ENCODE results near the gene AQP11.
"Not testable (repeated sequence)": the region's sequence is repeated elsewhere in the genome, so short reads cannot be mapped to it uniquely, and the experiment has no call there.

Gene AQP11

GRCh38 chr11:77560605-77561004, 29.1 kb upstream of the AQP11 start:
- Histone ChIP-seq H3K36me3 (ENCODE audit: control insufficient read depth, insufficient read depth, low read length) (no peaks in the 10 kb centered on the region), H3K4me2 (ENCODE audit: low read length) (no peak overlapping the region), H3K4me3 (ENCODE audit: low read depth, low read length) (no peak overlapping the region), H3K4me1 (no peaks in the 10 kb centered on the region), H3K9ac (no peak overlapping the region), H3K9me3 (ENCODE audit: control insufficient read depth, low read length) (no peaks in the 10 kb centered on the region), H3K79me2 (no peaks in the 10 kb centered on the region), H2AFZ (no peak overlapping the region), H3K27ac (no peak overlapping the region), H3K27me3 (ENCODE audit: control insufficient read depth, insufficient read depth, low read length) (no peaks in the 10 kb centered on the region)
- no peak for TF ChIP-seq CTCF (IDR thresholded peaks at IDR 0.05)

- Histone ChIP-seq H3K4me3 (ENCODE audit: low read depth, low read length) (no peak overlapping the region), H3K4me1 (no peaks in the 10 kb centered on the region), H3K27ac (no peak overlapping the region), H3K9me3 (ENCODE audit: control insufficient read depth, low read length) (no peaks in the 10 kb centered on the region), H3K79me2 (no peaks in the 10 kb centered on the region), H3K36me3 (ENCODE audit: control insufficient read depth, insufficient read depth, low read length) (no peaks in the 10 kb centered on the region), H3K4me2 (ENCODE audit: low read length) (no peak overlapping the region), H2AFZ (no peak overlapping the region), H3K9ac (no peak overlapping the region), H3K27me3 (ENCODE audit: control insufficient read depth, insufficient read depth, low read length) (no peaks in the 10 kb centered on the region)
- no peak for TF ChIP-seq CTCF (IDR thresholded peaks at IDR 0.05)
These were observed 28.5 kb upstream of the AQP11 start for GRCh38 chr11:77561257-77561656.

- H3K36me3 ChIP-seq (ENCODE audit: control insufficient read depth, insufficient read depth, low read length): no peaks in the 10 kb centered on the region
- no peaks in the 10 kb centered on the region for H3K9me3 ChIP-seq (ENCODE audit: control insufficient read depth, low read length)
- H3K4me1 ChIP-seq: no peaks in the 10 kb centered on the region
- no peak overlapping the region for H3K4me2 ChIP-seq (ENCODE audit: low read length)
- no peak overlapping the region for H2AFZ ChIP-seq
- H3K4me3 ChIP-seq (ENCODE audit: low read depth, low read length): no peak overlapping the region
- H3K9ac ChIP-seq: no peak overlapping the region
- no peak overlapping the region for H3K27ac ChIP-seq
- H3K27me3 ChIP-seq (ENCODE audit: control insufficient read depth, insufficient read depth, low read length): no peaks in the 10 kb centered on the region
- no peak for TF ChIP-seq CTCF (IDR thresholded peaks at IDR 0.05)
- no peaks in the 10 kb centered on the region for H3K79me2 ChIP-seq
These were observed 21.4 kb upstream of the AQP11 start for GRCh38 chr11:77568306-77568705.

- H3K9me3 ChIP-seq (ENCODE audit: control insufficient read depth, low read length): no peaks in the 10 kb centered on the region
- no peak overlapping the region for H3K9ac ChIP-seq
- no peaks in the 10 kb centered on the region for H3K79me2 ChIP-seq
- H3K27ac ChIP-seq: no peak overlapping the region
- no peaks in the 10 kb centered on the region for H3K4me1 ChIP-seq
- H2AFZ ChIP-seq: no peak overlapping the region
- no peak overlapping the region for H3K4me2 ChIP-seq (ENCODE audit: low read length)
- H3K4me3 ChIP-seq (ENCODE audit: low read depth, low read length): no peak overlapping the region
- no peaks in the 10 kb centered on the region for H3K27me3 ChIP-seq (ENCODE audit: control insufficient read depth, insufficient read depth, low read length)
- H3K36me3 ChIP-seq (ENCODE audit: control insufficient read depth, insufficient read depth, low read length): no peaks in the 10 kb centered on the region
- no peak for TF ChIP-seq CTCF (IDR thresholded peaks at IDR 0.05)
These were observed 20.7 kb upstream of the AQP11 start for GRCh38 chr11:77568916-77569675.

- H3K9ac ChIP-seq: no peak overlapping the region
- no peak overlapping the region for H3K27ac ChIP-seq
- H3K79me2 ChIP-seq: no peaks in the 10 kb centered on the region
- no peaks in the 10 kb centered on the region for H3K9me3 ChIP-seq (ENCODE audit: control insufficient read depth, low read length)
- no peak overlapping the region for H3K4me3 ChIP-seq (ENCODE audit: low read depth, low read length)
- no peaks in the 10 kb centered on the region for H3K27me3 ChIP-seq (ENCODE audit: control insufficient read depth, insufficient read depth, low read length)
- H2AFZ ChIP-seq: no peak overlapping the region
- H3K4me1 ChIP-seq: no peaks in the 10 kb centered on the region
- TF ChIP-seq CTCF (IDR thresholded peaks at IDR 0.05): no peak
- no peak overlapping the region for H3K4me2 ChIP-seq (ENCODE audit: low read length)
- H3K36me3 ChIP-seq (ENCODE audit: control insufficient read depth, insufficient read depth, low read length): no peaks in the 10 kb centered on the region
These were observed 20.1 kb upstream of the AQP11 start for GRCh38 chr11:77569676-77570070.

- not testable (repeated sequence) for H3K27me3 ChIP-seq (ENCODE audit: control insufficient read depth, insufficient read depth, low read length); H3K4me2 ChIP-seq (ENCODE audit: low read length); H3K4me1 ChIP-seq; H3K36me3 ChIP-seq (ENCODE audit: control insufficient read depth, insufficient read depth, low read length); H3K27ac ChIP-seq; H3K9ac ChIP-seq; H3K79me2 ChIP-seq; H3K4me3 ChIP-seq (ENCODE audit: low read depth, low read length); H2AFZ ChIP-seq; H3K9me3 ChIP-seq (ENCODE audit: control insufficient read depth, low read length)
These were observed 18.9 kb upstream of the AQP11 start for GRCh38 chr11:77570896-77571295.

- not testable (repeated sequence) for H3K4me2 ChIP-seq (ENCODE audit: low read length); H3K79me2 ChIP-seq; H2AFZ ChIP-seq
These were observed 14.3 kb upstream of the AQP11 start for GRCh38 chr11:77575428-77575827.

More at GRCh38 chr11:77575428-77575827, 14.3 kb upstream of the AQP11 start:
- H3K27ac ChIP-seq; H3K9ac ChIP-seq; H3K27me3 ChIP-seq (ENCODE audit: control insufficient read depth, insufficient read depth, low read length); H3K4me1 ChIP-seq; H3K4me3 ChIP-seq (ENCODE audit: low read depth, low read length); H3K9me3 ChIP-seq (ENCODE audit: control insufficient read depth, low read length); H3K36me3 ChIP-seq (ENCODE audit: control insufficient read depth, insufficient read depth, low read length): not testable (repeated sequence)

Data from parathyroid adenoma (tissue), 2 donors.